NCI-H2029 treated with DMSO at 0.1 percent for 48 hours (cell line): ENCODE measurements around the gene MVB12B.

Source experiments
- DNase-seq: peaks from one replicate; lab custom pipeline; 2025; lab: John Stamatoyannopoulos, UW

Gene MVB12B

DNA sequence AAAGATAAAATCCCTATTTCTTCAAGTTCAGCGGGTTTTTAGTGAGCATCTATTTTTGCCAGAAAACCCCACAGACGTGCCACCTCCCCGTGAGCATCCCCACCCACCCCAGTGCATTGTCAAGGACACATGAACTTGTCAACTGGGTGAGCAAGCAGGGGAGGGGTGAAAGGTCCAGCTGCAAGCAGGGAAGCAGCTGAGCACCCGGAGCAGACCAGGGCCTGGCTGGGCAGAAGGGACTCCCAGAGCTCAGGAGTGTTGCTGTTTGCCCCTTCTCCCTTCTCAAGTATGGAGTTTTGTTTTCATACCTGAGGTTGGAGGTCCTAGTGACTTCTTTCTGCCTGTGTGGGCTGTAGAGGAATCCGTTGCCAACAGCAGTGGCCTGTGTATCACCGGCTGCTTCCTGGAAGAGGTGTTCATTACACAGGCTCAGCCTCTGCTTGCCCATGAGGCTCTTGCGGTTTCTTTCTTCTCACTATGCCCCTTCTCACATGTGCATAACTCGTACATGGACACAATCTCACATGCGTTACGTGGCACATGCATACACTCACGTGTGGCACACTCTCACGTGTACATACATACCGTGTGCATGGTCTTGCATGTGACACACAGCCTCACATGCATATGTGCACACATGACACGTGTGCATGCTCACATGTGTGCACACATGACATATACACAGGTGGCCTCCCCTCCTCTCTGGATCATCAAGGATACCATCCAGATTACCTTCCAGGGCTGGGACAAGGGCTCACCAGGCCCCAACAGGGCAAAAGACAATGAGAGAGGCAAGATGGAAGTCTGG lies 126.7 kb downstream of the MVB12B start:
- DNase-seq: no peak

DNA sequence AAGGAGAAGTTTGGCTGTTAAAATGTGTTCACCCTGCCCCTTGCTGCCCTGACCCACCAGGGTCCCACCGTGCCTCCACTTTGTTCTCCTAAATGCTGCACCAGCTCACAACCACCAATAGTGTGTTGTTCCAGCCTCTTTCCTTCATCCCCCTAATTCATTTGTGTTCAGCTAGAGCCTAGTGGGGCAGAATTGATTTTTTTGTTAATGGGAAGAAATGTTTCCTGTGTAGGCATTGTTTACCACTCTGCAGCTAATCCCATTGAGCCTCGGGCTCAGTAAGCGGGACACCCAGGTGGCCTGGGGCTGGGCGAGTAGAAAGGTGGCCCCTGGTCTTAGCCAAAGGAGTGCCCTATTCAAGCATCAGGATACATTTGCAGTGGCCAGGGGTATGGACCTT lies 127.6 kb downstream of the MVB12B start:
- DNase-seq: no peak

DNA sequence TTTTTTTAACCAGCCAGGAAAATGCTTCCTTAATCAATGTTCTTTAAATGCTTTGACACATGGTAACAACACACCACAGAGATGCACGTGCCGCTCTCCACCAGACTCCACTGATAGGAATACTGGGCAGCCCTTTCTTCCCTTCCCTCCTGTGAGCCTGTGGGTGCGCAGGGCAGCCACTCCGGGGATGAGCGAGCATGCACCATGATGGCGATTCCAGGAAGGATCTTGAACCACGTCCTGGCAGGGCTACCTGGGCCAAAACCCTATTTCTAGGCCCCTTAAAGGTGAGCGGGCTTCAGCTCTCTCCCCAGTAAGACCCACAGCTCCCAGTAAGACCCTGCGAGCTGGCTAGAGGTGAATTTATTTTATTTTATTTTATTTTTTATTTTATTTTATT lies 128.2 kb downstream of the MVB12B start:
- no peak for DNase-seq

DNA sequence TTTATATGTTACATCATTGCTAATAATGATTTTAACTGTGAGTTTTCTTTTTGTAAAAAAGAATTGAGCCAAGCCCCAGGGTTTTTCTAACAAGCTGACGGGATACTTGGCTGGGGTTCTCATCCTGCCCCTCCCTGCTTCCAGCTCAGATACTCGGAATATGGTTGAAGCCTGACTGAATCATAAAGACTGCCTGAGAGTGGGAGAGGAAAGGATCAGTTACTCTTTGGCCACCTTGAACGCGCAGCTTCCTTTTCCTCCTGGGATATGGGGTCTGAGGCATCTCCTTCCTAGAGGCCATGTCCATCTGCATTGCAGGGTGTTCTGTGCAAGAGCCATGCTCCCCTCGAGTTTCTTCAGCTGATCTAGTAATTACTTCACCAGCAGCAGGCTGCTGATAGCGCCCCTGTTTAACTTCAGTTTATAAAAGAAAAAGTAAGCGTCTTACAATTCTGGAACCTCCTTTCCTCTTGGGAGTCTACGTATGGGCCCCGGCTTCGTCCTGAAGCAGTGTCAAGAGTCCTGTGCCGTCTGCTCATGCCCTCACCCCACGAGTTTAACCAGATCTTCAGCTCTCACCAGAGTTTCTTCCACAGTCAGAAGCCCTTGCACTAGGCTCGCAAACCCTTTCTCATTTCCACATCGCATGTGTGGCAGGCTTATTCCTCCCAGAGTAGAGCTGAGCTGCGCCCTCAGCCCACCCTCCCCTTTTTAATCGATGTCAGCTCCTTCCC lies 130.0 kb downstream of the MVB12B start:
- no peak for DNase-seq

DNA sequence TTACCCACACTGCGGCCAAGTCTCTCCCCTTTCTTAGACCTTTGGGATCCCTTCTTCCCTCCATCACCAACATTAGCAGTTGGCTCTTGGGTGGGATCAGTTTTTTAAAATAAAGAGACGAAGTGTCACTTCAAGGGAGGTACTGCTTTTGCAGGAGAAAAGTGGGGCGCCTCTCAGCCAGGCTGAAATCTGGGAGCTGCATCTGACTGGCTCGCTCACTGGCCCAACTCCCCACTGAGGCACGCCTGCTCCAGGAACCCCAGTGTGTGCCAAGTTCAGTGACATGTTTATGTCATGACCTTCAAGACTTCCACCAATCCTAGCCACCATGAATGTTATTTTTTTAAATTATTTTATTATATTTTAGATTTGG lies 130.5 kb downstream of the MVB12B start:
- DNase-seq: no peak

DNA sequence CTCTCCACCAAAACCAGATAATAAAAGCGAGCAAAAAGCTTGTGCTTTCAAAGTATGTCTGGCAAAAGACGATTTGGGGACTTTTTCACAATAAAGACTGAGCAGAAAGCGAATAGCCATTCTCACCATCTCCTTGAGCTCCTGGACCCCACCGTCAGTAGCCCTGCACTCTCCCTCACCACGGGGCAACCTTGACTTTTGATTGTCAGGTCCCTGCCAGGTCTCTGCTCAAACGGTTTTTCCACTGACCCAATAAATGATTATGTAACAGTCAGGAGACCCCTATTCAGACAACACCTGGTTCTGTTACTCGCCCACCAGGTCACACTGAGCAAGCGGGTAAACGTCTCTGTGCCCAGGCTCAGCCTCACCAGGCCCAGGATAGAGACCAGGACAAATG lies 131.3 kb downstream of the MVB12B start:
- DNase-seq: no peak

DNA sequence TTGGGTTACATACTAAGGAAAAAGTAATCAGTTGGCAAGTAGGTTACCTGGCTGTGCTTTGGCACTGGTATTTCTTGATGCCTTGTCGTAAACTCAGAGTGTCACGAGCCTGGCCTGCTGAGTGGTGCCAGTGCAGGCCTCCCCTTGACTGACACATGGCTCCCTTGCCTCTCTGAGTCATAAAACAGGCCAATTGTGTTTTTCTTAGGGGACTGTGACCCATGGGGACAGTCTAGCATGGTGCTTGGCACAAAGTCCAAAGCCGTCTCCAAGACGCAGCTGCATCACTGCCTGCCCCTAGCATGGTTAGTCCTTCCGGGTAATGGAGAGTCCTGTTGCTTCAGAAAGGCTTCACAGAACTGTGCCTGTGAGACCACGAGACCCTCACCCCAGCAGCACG lies 132.5 kb downstream of the MVB12B start:
- no peak for DNase-seq

DNA sequence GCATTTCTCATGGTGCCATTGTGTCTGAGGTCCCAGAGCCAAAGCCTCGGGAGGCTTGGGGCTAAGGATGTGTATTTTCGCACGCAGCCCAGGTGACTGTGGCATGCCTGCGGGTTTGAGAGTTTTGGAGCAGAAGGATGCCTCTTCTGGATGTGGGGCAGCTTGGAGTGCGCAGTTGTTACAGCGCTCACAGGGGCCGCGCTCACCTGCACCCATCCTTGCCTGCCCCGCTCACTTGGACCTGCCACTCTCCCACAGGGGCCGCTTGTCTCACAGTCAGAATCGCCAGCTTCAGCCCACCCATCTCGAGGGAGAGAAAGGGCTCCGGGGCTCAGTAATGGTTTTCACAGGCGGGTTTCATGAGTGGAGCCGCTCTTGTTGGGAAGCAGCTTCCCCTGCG lies 132.9 kb downstream of the MVB12B start:
- no peak for DNase-seq

DNA sequence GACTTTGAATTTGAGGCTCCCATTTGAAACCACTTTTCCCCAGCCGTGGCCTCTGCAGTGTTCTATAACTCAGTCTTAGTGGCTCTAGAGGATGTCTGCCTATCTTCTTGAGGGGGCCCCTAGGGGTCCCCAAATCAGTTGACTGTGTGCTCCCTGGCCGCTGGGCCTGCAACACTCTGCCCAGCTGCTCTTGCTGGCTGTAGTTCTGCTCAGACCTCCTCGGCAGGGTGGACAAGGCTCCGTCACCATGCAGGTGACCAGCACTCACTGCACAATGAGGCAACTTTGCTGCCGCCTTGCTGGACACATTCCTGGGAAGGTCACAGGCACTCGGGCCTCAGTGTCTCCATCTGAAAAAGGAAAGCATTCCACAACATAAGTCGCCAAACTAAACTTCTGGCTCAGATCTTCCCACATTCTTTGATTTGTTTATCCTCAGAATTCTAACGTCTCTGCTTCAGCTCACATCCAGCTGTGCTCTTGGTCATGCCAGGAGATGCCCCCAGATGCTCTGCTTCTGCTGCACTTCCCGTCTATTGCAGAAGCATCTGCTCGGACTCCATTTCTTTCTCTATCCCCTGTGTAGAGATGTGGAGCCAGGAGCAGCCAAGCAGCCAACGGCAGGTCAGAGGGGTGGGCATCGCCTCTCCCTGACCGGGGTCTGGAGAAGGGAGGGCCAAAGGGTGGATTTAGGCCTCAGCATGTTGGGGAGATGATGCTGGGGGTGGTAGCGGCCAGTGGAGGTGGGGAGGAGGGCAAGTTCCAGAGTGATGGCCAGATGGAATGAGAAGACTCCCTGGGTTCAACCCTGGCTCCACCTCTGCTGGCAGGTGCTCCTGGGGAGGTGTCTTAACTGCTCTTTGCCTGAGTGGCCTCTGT lies 133.6 kb downstream of the MVB12B start:
- DNase-seq: no peak

DNA sequence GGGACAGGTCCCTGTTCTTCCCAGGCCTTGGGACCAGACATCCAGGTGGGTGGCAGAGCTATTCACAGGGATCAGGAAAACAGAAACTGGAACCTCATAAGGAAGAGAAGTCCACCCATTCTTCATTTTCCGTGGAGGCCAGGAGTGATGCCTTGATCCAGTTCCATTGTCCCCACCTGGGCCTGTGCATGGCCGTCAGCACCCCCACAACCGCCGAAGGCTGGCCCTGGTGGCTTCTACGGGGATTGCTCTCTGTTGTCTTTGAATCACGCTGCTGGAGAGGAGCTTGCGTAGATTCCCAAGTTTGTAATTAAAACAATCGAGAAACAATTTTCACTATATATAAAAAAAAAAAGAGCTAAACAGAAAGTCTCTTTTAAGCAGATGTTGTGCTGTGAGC lies 134.4 kb downstream of the MVB12B start:
- no peak for DNase-seq

DNA sequence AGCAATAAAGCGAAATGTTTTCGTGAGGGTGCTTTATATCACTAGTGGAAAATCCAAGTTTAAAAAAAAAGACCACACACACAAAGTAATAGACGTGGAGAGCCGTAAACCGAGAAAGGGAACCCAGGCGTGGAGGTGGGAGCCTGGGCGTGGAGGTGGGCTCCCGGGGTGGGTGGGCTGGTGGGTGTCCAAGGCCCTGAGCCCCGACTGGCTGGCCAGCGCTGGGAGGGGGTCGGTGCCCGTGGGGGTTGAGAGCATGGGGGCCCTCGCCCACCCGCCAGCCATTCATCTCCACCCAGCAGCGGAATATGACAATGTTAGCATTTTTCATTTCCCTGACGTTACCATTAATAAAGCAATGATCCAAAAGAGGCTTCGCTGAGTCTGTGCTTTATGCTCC lies 135.0 kb downstream of the MVB12B start:
- no peak for DNase-seq

DNA sequence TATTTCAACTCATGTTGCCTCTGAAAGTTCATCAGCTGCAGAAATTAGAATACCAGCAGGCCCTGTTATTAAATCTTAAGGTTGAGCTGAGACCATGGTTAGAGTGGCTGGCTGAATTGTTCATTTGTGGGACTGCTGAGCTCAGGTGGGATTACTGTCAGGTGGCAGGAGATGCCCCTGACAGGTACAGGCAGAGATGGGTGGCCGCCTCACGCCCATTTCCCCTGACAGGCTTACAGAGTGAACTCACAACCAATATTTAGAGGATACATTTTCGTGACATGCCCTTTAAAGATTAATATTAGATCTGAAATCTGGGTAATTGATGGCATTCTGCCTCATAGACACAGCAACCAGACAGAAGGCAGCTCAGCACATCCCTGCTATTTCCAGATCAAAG lies 136.0 kb downstream of the MVB12B start:
- DNase-seq: no peak

DNA sequence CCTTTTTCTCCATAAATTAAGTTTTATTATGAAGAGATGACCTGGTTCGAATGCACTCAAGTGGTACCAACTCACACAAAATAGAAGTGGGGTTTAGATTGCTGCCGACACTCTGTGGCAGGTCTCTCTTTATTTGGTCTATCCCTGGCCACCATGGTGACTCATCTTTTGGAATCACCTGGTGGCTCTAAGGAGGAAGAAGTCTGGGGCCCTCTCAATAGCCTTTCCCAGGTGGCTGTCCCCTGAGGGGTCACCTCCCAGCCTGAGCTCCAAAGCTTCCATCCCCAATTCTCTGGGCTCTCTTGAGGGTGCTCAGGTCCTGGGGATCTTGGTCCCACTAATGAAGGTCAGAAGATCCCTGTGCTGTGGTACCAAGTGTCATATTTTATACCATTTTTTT lies 136.8 kb downstream of the MVB12B start:
- DNase-seq: no peak

DNA sequence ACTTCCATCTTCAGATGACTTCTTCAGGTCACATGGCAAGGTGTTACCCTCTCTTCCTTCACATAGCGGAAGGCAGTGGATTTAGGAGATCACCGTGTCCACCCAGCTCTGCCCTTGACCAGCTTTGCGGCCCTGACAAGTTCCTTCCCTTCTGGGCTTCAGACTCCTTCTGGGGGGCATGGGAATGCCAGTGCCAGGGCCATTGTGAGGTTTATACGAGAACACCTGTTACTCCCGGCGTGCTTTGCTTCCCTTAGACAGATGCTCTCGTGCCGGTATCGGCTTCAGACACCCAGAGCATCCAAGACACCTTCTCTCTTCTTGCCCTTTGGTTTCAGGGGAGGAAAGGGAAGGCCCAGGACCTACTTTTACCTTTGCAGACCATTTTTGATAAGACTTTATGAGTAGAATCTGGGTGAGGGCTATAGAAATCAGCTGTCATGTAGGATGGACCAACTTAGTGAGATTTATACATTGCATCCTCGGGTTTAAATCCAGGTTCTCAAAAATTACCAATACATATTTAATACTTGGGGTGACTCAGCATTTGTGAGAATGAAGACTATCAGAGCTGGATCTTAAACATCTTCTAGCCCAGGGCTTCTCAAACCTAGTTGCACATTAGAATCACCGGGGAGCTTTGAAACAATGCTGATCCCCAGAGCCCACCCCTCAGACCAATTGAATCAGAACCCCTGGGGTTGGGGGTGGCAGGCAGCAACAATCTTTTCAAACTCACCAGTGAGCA lies 138.2 kb downstream of the MVB12B start:
- DNase-seq: no peak

DNA sequence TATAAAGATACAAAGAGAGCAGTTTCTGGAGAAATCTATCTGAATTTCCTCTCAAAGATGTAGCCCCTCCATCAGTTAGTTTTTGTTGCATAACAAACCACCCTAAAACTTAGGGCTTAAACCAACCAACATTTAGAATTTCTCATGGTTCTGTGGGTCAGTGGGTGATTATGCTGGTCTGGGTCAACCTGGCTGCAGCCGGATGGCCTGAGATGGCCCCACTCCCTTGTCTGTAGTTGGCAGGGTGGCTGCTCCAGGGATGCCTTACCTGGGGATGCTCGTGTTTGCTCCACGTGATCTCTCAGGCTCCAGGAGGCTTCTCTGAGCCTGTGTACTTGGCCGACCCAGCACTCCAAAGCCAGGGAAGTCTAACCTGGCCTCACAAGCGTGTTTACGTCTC lies 139.3 kb downstream of the MVB12B start:
- DNase-seq: no peak

DNA sequence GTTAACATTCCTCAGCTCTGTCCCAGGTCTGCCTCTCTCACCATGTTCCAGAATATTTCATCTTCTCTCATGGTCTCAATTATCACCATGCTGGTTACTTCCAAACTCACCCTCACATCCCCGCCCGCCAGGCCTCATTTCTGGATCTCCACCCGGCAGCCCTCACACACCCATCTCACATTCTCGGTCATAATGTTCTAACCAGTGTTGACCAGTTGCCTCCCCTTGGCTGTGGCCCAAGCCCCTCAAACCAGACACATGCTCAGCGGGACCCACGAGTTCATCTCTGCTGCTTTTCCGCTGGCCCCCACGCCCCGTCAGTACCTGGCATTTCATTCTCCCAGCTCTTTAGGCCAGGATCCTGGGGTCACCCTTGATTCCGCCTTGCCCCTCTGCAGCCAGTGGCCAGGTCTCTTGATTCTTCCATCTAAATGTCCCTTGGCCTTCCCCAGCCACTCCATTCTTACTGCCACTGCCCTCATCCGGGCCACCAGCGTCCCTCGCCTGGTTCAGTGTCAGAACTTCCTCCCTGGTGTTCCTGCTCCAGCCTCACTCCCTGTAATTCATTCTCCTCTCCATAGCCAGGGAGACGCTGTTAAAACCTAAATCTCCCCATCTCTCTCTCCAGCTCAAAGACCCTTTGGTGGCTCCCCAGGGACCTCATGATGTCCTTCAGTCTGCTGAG lies 141.7 kb downstream of the MVB12B start:
- no peak for DNase-seq

DNA sequence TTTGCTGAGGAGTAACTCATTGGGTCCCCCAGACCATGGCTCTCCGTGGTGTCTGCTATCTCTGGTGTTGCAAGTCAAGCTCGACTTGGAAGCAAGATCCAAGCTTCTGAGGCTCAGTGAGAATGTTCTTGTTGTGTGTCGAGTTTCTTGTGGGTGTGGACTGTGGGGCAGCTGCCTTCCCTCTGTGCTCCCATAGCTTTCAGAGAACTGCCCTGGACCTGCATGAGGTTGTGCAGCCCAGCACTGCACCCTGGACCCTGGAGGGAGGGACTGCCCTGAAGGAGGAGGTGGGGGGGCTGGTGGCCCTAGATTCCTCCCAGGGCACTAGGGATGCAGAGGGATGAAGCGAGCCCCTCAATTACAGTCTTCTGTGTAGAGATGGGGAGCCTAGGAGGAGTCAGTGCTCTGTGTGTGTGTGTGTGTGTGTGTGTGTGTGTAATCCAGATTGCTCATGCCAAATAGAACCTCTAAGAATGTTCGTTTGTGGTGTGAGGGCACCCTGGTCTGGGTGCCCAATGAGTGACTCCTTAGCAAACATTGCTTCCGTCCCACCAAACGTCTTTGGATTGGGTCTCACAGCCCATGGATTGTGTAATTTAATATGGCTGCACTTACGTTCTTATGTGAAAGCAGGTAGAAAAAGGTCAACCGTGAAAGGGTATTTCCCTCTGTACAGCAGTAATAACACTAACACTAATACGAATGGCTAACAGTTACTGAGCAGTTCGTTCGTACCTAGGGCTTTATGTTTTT lies 143.8 kb downstream of the MVB12B start:
- DNase-seq: no peak

DNA sequence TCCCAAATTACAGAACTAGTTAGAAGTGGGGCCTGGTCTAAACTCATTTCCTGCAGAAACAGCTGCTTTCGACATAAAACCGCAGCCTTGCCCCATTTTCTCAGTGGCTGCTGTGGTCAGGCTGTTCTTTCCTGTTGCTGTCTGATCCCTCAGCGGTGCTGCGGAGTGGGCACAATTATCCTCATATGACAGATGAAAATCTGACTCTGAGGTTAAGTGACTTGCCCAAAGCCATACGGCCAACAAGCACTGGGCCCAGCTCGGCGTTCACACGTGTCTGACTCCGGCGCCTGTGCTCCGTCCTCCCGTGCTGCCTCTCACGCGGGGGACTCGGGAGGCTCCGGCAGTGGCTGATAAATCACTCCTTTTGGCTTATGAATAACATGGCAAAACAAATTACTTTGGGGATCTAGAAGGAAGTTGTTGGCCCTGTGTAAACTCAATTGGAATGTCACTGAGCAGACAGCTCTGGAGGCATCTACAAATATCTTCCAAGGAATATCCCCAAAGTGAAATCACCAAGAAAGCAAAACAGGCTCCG lies 144.5 kb downstream of the MVB12B start:
- no peak for DNase-seq

DNA sequence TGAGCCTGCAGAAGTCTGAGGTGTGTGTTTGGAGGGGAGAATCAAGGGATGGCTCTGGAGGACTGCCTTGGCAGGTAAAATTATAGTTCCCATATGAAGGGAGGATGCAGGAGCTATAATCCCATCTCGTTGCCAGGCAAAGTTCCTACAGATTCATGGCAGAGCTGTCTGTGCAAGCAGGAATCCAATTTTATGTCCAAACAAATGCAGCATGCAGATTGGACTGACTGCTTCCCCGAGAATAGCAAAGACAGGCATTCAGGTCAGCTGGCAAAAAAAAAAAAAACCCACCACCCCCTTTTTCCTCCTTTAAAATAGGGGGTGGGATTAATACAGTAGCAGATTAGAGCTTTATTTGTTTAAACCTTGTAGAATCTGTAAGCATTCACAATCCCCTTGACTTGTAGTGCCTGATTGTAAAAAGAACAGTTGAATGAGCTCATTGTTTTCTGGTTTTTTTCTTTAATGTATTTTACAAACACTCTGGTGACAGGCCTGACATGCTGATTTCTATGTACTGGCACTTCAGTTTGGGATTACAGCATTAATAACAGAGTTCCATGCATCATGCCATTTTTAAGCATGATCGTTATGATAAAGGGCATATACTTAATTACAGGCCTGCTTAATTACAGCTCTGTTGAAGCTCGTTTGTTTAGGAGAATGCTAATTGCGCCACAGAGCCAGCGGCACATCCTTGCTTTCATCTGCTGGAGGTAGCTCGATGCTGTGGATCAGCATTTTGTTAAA lies 145.7 kb downstream of the MVB12B start:
- DNase-seq: no peak

DNA sequence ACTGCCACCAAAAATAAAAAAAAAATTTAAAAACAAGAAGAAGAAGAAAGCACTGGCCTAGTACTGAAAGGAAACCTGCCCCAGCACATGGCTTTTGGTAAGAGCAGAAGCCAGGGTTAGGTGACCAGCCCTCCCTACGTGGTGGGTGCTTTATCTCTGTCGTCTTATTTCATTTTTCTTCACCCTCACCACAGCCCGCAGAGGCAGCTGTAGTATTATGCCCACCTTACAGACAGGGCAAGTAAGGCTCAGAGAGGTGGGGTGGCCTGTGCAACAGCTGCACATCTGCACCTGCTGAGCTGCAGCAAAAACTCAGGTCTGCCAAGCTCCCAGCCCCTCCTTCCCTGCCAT lies 146.3 kb downstream of the MVB12B start:
- no peak for DNase-seq
